K562 (cell line): Measurements from ENCODE around the gene ADIPOR2. TPM values are rescaled to one million over a fixed set of nuclear protein-coding genes. Genes with fewer than 3 reads are reported as not detected.

Experiments used
- ATAC-seq: fragments of 200-7000 bp; cut with Tn5 transposase; 3 replicates; pipeline ENCODE4 v1.9.1; 2020; ENCODE audit warnings: moderate library complexity
- BruUV-seq: library from RNA; stranded (reverse); fragments of 400-500 nt; replicated peaks from 2 replicates; lab custom pipeline; 2021; lab: Mats Ljungman, UMichigan
- CTCF ChIA-PET: fragments of 300-600 bp; formaldehyde crosslinking; extraction: SDS; loops from one replicate; lab custom pipeline; 2021; ENCODE audit warnings: low intra/inter-chr PET ratio; lab: Yijun Ruan, JAX
- POLR2A ChIA-PET: fragments of 300-600, 350-650 bp; sonication (Branson Sonifier 250); formaldehyde crosslinking; extraction: SDS; loops from one replicate; lab custom pipeline; 2021; ENCODE audit warnings: antibody characterized with exemption, inconsistent platforms; lab: Yijun Ruan, JAX
- DNase-seq, 4 experiments: peaks; one replicate each; pipeline versions ENCODE4 v3.0.0 to v3.0.0-alpha.2; 2011 to 2018; ENCODE audit warnings: low spot score in 3 of 4, mixed read lengths in 3 of 4; ENCODE audit errors: extremely low read depth in 1 of 4
- FAIRE-seq: peaks from 2 replicates; lab custom pipeline; 2011; peaks lifted over from hg19 to GRCh38; lab: Jason Lieb, UNC
- H2AFZ ChIP-seq: 2 replicates; pipeline ENCODE4 v1.6.0; 2011; ENCODE audit warnings: low read depth, low read length, control low read depth, inconsistent platforms
- H3K27ac ChIP-seq: fragments of 200-600 bp; 3 replicates; pipeline ENCODE4 v1.8.0; 2011; ENCODE audit warnings: low read depth, mild to moderate bottlenecking, control low read depth, inconsistent platforms, low read length, moderate library complexity, mixed read lengths; ENCODE audit errors: extremely low read depth
- H3K27me3 ChIP-seq, 2 experiments: fragments of 300-600 bp in 1 of 2; 2 replicates in 1 of 2; 3 replicates in 1 of 2; pipeline versions ENCODE4 v1.6.0 to v1.8.0; 2011; ENCODE audit warnings: inconsistent platforms in 2 of 2, low read length in 2 of 2, mild to moderate bottlenecking in 1 of 2, mixed read lengths in 1 of 2, moderate library complexity in 1 of 2; ENCODE audit not compliant: control insufficient read depth in 2 of 2, insufficient read depth in 2 of 2
- H3K36me3 ChIP-seq: fragments of 300-600 bp; 3 replicates; pipeline ENCODE4 v1.8.0; 2011; ENCODE audit warnings: mild to moderate bottlenecking, low read length, inconsistent platforms; ENCODE audit not compliant: control insufficient read depth, insufficient read depth
- H3K4me1 ChIP-seq, 2 experiments: fragments of 200-600 bp in 1 of 2; replicated peaks in 1 of 2; 2 replicates in 1 of 2; 3 replicates in 1 of 2; pipeline versions ENCODE4 v1.5.1 to v1.8.0; 2011; ENCODE audit warnings: inconsistent platforms in 2 of 2, low read length in 2 of 2, mild to moderate bottlenecking in 1 of 2, mixed read lengths in 1 of 2, moderate library complexity in 1 of 2; ENCODE audit not compliant: control insufficient read depth in 2 of 2, insufficient read depth in 2 of 2
- H3K4me2 ChIP-seq: 2 replicates; pipeline ENCODE4 v1.6.1; 2011; ENCODE audit warnings: low read length, control low read depth, inconsistent platforms, mixed read lengths; ENCODE audit not compliant: insufficient read depth
- H3K4me3 ChIP-seq: fragments of 200-600 bp; sonication (generic), shearing (Covaris generic); 2 replicates; pipeline ENCODE4 v1.5.1; 2016; ENCODE audit warnings: control low read depth, inconsistent platforms
- H3K79me2 ChIP-seq: fragments of 200-600 bp; 3 replicates; pipeline ENCODE4 v1.8.0; 2011; ENCODE audit warnings: low read length, inconsistent platforms; ENCODE audit not compliant: control insufficient read depth, insufficient read depth
- H3K9ac ChIP-seq, 2 experiments: 2 replicates each; pipeline versions ENCODE4 v1.6.0 to v1.6.1; 2011; ENCODE audit warnings: low read depth in 2 of 2, low read length in 2 of 2, control low read depth in 1 of 2, inconsistent platforms in 1 of 2, mild to moderate bottlenecking in 1 of 2, mixed read lengths in 1 of 2; ENCODE audit not compliant: insufficient read depth in 1 of 2
- H3K9me1 ChIP-seq: one replicate; pipeline ENCODE4 v1.6.0; 2011; ENCODE audit warnings: inconsistent platforms, mild to moderate bottlenecking, low read length, moderate library complexity; ENCODE audit not compliant: control insufficient read depth, insufficient read depth
- H3K9me3 ChIP-seq: replicated peaks from 2 replicates; pipeline ENCODE4 v1.5.1; 2011; ENCODE audit warnings: low read depth, low read length, inconsistent platforms; ENCODE audit not compliant: control insufficient read depth, insufficient read depth
- H4K20me1 ChIP-seq: replicated peaks from 2 replicates; pipeline ENCODE4 v1.6.1; 2011; ENCODE audit warnings: low read length, inconsistent platforms, mixed read lengths; ENCODE audit not compliant: control insufficient read depth, insufficient read depth
- ARID1B ChIP-seq: fragments of 450-650 bp; IDR thresholded peaks from 2 replicates; pipeline ENCODE4 v1.6.1; 2016; ENCODE audit warnings: antibody characterized with exemption, mild to moderate bottlenecking, inconsistent platforms
- BDP1 ChIP-seq: IDR thresholded peaks from 3 replicates; pipeline ENCODE4 v1.6.1; 2011; ENCODE audit not compliant: insufficient read length, insufficient read depth
- ELF4 ChIP-seq: fragments of 450-650 bp; formaldehyde crosslinking; IDR thresholded peaks from 2 replicates; pipeline ENCODE4 v1.4.0; 2022; ENCODE audit warnings: missing genetic modification characterization
- HCFC1 ChIP-seq: IDR thresholded peaks from 2 replicates; pipeline ENCODE4 v1.6.1; 2012; ENCODE audit warnings: low read depth, low read length, improper control_type of control experiment
- LEF1 ChIP-seq: fragments of 450-650 bp; IDR thresholded peaks from 2 replicates; pipeline ENCODE4 v1.6.1; 2016; ENCODE audit warnings: mild to moderate bottlenecking
- MED1 ChIP-seq: sonication (generic); formaldehyde crosslinking; IDR thresholded peaks from 2 replicates; pipeline ENCODE4 v1.8.1; 2023; ENCODE audit warnings: missing genetic modification reagents, borderline replicate concordance
- NCOA2 ChIP-seq, 2 experiments: fragments of 450-650 bp; IDR thresholded peaks; 2 replicates each; pipeline ENCODE4 v1.6.1; 2018; ENCODE audit warnings: mild to moderate bottlenecking in 2 of 2, moderate library complexity in 1 of 2; ENCODE audit not compliant: partially characterized antibody in 2 of 2
- SMARCA4 ChIP-seq: fragments of 450-650 bp; IDR thresholded peaks from 2 replicates; pipeline ENCODE4 v1.6.1; 2016
- ZC3H8 ChIP-seq: fragments of 450-650 bp; IDR thresholded peaks from 2 replicates; pipeline ENCODE4 v1.6.1; 2017
- ZFX ChIP-seq: sonication (generic); formaldehyde crosslinking; IDR thresholded peaks from 2 replicates; pipeline ENCODE4 v1.8.0; 2022; ENCODE audit warnings: mild to moderate bottlenecking, missing genetic modification reagents, moderate library complexity
- ZNF184 ChIP-seq: sonication (generic); formaldehyde crosslinking; IDR thresholded peaks from 2 replicates; pipeline ENCODE4 v1.5.0; 2020; ENCODE audit warnings: missing genetic modification reagents
- WGBS: fragments of 100-300 bp; shearing (Covaris generic); methylation state at CpG from one replicate; pipeline ENCODE4 v1.1.6; 2016; ENCODE audit warnings: low coverage, mixed read lengths; ENCODE audit not compliant: insufficient coverage; ENCODE audit errors: missing lambda C conversion rate; 5-methylcytosine and 5-hydroxymethylcytosine counted together
- in situ Hi-C: fragments of 300-500 bp; cut with MboI; formaldehyde crosslinking; loops from 4 replicates; pipeline ENCODE4 v1.15.0; 2018; ENCODE audit warnings: inconsistent platforms, mixed read lengths
- intact Hi-C: fragments of 100-400 bp; cut with micrococcal nuclease; formaldehyde crosslinking; loops from 2 replicates; pipeline ENCODE4 v1.14.2; 2022
- polyA plus RNA-seq, 8 experiments: library from polyadenylated mRNA; depleted of rRNA in 4 of 8; stranded (reverse) in 5 of 8; unstranded in 3 of 8; fragments of >200 nt; fragmentation: Nextera tagmentation in 2 of 8; fragmentation: Illumina TruSeq in 1 of 8; extraction: Ambion mirVana in 2 of 8; extraction: Trizol in 1 of 8; gene quantifications; 2 replicates each; pipeline versions ENCODE4 v1.2.1 to v1.2.3, GENCODE V29; 2011 to 2014; ENCODE audit warnings: inconsistent platforms in 1 of 8, missing spikeins in 1 of 8
- total RNA-seq, 7 experiments: library from RNA; depleted of rRNA in 6 of 7; stranded (reverse); fragments of >200 nt in 6 of 7; fragmentation: Illumina TruSeq in 2 of 7; extraction: Trizol in 2 of 7; gene quantifications; 2 replicates each; pipeline versions ENCODE4 v1.2.1 to v1.2.3, GENCODE V29; 2011 to 2021; ENCODE audit warnings: low replicate concordance in 1 of 7
- TF ChIP-seq, protein P1 (sequence below): fragments of 250-450 bp; sonication (Bioruptor Pico); IDR thresholded peaks from 2 replicates; pipeline ENCODE4 v1.5.0; 2022; ENCODE audit warnings: mild to moderate bottlenecking

The ADIPOR2 gene
- total and polyA plus RNA-seq, 9 of the 15 experiments (the other 6 are each of a cell fraction or from before 2014, with no cell fraction given): 10.9 to 63.5 (median 46.0) TPM

- POLR2A ChIA-PET: no interaction called here
- H3K36me3 ChIP-seq: no peaks in the 10 kb centered on the region
- H2AFZ ChIP-seq: no peak overlapping the region
- no peak for FAIRE-seq
- 70% methylated on average over 12 of the region's 22 CpGs for WGBS
- no peaks in the 10 kb centered on the region for H4K20me1 ChIP-seq
- H3K4me2 ChIP-seq: no peak overlapping the region
- no peaks in the 10 kb centered on the region for H3K9me3 ChIP-seq
- ATAC-seq: no peak
- no peak overlapping the region for H3K27ac ChIP-seq
- H3K4me1 ChIP-seq: peaks cover 0 to 41% of the 10 kb centered on the region in 2 experiments; a peak in 4 of 5 replicates
- no peak for DNase-seq
- CTCF ChIA-PET: no interaction called here
- H3K9ac ChIP-seq: no peak overlapping the region; a peak in 1 of 4 replicates
- no peaks in the 10 kb centered on the region for H3K9me1 ChIP-seq
- BruUV-seq: no TSS peak
- H3K4me3 ChIP-seq: no peak overlapping the region
- H3K79me2 ChIP-seq: no peaks in the 10 kb centered on the region
- intact Hi-C loops (loop anchor here (10.0 kb wide), 1 partner anchor 237 kb away; no protein-coding TSS in a partner anchor), in situ Hi-C loops (no loop called here)
- TF ChIP-seq ZFX (CRISPR knock-in tag) (no peak), HCFC1 (no peak), BDP1 (no peak), SMARCA4 (no peak), ZNF184 (CRISPR knock-in tag) (no peak), ARID1B (no peak), ZC3H8 (no peak), LEF1 (no peak), MED1 (no peak), NCOA2 (IDR thresholded peaks at IDR 0.05; ENCODE audit: partially characterized antibody in 2 of 2) (no peak), ELF4 (CRISPR knock-in tag) (no peak)
- TF ChIP-seq, protein P1, sequence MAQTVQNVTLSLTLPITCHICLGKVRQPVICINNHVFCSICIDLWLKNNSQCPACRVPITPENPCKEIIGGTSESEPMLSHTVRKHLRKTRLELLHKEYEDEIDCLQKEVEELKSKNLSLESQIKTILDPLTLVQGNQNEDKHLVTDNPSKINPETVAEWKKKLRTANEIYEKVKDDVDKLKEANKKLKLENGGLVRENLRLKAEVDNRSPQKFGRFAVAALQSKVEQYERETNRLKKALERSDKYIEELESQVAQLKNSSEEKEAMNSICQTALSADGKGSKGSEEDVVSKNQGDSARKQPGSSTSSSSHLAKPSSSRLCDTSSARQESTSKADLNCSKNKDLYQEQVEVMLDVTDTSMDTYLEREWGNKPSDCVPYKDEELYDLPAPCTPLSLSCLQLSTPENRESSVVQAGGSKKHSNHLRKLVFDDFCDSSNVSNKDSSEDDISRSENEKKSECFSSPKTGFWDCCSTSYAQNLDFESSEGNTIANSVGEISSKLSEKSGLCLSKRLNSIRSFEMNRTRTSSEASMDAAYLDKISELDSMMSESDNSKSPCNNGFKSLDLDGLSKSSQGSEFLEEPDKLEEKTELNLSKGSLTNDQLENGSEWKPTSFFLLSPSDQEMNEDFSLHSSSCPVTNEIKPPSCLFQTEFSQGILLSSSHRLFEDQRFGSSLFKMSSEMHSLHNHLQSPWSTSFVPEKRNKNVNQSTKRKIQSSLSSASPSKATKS (CRISPR knock-in tag): no peak
- no peaks in the 10 kb centered on the region for H3K27me3 ChIP-seq
Measured at GRCh38 chr12:1797991-1798640, 107.2 kb downstream of the ADIPOR2 start.
